HG02938 (cell line): Measurements from ENCODE around the gene SAMD4A.
A peak's percentile ranks its signal among the peaks of the same experiment; 100 is the strongest.

Source experiments
- ATAC-seq: cut with Tn5 transposase; IDR thresholded peaks from one replicate; pipeline ENCODE4 v1.9.1; 2021; ENCODE audit warnings: mild to moderate bottlenecking, moderate library complexity; ENCODE audit not compliant: unreplicated experiment

Gene SAMD4A

DNA sequence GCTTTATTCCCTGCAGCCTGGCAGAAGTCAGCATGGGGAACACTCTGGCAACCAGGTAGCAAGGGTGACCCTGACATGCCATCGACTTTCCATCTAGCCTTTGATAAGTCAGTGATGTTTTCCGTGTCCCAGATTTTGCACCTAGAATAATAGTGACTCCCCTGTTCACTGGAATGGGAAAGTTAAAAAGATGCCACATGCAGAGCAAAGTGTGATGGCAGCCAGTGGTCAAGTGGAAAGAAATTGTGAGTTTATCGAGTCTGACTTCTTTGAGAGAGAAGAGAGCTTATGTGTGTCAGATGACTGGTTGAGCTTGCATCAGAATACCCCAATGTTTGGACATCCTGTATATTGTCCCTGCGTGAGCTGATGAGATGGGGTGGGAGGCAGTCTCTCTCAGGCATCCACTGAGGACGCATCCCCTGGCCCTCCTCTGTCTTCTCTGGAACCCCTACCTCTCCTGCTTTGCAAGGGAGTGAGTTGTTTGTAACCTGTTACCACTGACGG lies 187.2 kb downstream of the SAMD4A start:
- no peak for ATAC-seq

DNA sequence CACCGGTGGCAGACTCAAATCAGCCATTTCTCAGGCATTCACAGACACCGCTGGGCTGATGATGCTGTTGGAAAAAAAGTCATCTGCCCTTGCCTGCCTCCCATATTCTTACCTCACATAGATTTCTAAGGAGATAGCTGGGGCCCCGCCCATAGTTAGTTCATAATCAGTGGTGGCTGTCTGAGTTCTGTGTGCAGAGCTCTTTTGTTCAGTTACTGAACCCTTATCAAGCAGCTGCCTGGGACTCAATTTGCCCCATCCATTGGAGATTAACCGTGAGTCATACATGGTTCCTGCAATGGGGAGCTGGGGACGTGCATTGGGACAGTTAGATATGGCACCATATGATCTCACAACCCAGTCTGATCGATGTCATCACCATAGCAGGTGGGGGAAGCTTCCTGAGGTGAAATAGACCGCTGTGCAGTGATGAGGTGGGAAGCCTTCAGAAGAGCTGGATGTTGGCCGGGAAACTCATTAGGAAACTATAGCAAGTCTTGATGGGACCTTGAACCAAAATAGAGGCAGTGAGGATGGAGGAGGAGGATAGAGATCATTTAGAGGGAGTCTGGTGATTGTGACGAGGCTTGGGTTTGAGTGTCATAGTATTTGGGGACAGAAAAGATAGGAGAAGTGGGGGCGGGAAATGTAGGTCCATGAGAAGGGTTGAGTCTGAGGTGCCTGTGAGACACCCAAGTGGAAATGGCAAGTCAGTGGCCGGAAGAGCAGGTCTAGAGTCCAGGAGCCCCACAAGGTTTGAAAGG lies 187.9 kb downstream of the SAMD4A start:
- ATAC-seq: no peak

DNA sequence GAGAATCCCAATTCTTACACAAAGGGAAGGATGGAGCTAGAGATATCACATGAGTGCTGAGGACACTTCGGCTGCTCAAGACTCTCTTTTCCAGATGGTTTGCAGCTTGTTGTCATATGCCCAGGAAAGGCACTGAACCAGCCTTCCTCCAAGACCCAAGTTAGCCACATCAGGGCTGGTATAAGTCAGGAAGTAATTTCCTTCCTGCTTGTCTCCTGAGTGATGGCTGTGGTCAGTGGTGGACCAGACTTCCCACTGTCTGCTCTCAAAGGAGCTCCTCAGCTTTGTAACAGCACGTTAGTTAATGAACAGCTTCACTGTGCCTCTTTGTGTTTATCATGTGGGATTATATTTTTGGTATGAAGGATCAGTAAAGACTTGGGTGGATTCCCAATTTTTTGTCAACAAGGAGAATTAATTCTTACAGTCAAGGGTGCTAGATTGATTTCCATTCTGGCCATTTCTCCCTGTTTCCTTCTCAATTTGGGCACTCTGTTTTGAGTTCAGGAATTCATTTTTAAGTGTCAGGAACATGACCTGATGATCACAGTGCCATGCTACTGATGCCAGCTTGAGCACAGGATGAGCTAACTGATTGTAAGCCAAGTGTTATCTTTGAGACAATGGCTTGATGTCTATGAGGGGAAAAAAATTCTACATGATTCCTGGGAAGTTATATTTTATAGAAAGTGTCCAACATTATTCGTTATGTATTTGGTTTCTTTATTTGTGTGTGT lies 189.9 kb downstream of the SAMD4A start:
- no peak for ATAC-seq

DNA sequence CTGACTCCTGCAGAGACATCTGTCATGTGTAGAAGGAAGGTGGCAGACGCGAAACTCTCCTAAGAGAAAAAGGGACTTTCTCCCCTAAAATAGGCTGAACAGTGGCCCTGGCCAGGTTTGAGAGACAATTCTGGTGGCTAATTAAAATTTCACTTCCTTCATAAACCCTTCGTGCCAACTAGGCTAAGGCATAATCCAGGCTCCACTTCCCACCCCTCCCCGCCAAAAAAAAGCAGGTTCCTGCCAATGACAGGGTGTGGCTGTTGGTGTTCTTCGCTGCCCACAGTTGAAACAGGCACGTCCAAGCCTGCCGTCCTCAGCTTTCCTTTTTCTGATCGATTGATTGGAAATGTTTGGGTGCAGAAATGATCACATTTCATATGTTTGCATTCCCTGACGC lies 191.1 kb downstream of the SAMD4A start:
- ATAC-seq: no peak

DNA sequence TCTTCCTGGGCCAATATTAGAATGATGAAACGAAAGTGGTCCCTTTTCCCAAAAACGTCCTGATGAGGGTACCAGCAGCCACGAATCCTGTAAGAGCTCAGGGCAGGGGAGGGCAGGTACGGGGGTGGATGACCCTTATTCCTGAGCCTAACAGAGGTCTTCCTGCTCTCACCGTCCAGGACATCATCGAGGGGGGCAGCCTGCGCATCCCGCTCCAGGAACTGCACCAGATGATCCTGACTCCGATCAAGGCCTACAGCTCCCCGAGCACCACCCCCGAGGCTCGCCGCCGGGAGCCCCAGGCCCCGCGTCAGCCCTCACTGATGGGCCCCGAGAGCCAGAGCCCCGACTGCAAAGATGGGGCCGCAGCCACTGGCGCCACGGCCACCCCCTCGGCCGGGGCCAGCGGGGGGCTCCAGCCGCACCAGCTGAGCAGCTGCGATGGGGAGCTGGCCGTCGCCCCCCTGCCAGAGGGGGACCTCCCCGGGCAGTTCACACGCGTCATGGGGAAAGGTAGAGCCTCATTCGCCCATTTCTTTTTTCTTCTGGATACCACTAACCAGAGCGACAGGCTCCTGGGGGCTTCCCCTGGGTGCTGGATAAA lies 193.2 kb downstream of the SAMD4A start:
- ATAC-seq: no peak

DNA sequence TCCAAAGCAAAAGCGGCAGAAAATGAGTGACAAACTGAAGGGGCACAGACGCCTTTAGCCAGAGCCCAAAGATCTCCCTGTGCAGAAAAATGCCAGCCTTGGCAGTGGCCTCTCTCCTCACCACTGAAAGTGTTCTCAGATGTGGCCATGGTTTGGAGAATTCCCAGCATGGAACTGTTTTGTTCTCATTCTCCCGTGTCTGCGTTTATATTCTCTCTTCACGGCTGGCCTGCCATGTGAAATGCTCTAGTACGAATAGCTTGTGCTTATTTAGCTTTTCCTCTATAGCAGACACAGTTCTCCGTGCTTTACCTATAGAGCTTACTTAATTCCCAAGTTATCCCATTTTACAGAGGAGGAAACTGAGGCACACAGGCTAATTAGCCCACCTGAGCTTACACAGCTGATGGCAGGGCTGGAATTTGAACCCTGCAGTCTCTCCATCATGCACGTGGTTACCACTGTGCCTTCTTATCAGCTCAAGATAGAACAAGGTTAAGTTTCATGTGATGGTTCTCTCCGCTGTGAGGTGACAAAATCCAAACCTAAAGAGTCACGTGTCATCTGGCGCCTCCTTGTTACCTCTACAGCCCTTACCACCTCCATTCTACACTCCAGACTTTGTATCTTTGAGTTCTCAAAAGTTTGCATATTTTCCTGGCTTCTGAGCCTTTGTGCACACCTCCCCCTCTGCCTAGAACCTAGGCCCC lies 194.1 kb downstream of the SAMD4A start:
- no peak for ATAC-seq

DNA sequence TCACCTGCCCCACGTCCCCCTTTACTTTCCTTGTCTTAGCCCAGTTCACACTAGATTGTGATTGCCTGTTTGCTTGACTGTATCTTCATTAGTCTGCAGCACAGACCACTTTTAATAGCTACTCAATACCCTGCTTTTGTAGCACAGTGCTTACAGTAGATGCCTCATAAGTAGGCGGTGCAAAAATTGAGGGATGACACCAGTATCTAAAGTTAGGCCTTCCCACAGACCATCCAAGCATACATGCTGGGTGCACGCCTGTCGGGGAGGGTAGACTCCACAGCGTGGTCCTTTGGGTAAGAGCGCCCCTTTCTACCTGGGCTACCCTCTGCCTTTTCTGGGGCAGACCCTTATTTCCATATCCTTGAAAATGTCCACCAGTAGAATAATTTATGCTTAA lies 194.9 kb downstream of the SAMD4A start:
- ATAC-seq: no peak

DNA sequence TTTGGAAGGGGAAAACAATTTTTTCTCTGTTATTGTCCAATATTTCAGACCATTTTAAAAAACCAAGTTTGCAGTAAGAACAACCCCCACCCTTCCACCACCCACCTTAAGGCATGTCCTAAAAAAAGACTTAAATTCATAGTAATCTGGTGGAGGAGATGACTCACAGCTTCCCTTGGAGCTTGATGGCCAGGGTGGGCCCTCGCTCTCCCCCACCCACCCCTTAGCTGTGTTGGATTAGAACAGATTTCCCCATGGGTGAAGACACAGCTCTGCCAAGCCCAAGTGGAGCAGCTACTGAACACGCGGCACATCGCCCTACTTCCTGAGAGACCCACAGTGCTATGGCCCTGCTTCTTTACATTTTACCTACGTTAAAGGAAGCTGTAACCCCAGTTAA lies 195.4 kb downstream of the SAMD4A start:
- no peak for ATAC-seq

DNA sequence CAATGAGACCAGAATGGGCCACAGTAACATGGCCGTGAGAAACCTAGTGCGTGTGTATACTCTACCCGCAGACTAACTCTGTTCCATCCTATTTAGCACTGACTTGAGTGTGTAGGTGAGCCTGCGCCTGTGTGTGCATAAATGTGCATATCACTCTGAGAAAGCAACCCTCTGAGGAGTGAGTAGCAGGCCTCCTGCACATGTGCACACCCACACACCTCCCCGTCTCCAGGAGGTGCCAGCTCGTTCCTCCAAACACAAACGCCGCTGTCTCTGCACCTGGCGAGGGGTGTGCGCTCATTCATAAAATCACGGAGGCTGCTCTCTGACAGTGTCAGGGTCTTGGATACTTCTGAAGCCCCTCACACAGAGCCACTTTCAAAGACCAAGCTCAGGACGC lies 196.8 kb downstream of the SAMD4A start:
- no peak for ATAC-seq

DNA sequence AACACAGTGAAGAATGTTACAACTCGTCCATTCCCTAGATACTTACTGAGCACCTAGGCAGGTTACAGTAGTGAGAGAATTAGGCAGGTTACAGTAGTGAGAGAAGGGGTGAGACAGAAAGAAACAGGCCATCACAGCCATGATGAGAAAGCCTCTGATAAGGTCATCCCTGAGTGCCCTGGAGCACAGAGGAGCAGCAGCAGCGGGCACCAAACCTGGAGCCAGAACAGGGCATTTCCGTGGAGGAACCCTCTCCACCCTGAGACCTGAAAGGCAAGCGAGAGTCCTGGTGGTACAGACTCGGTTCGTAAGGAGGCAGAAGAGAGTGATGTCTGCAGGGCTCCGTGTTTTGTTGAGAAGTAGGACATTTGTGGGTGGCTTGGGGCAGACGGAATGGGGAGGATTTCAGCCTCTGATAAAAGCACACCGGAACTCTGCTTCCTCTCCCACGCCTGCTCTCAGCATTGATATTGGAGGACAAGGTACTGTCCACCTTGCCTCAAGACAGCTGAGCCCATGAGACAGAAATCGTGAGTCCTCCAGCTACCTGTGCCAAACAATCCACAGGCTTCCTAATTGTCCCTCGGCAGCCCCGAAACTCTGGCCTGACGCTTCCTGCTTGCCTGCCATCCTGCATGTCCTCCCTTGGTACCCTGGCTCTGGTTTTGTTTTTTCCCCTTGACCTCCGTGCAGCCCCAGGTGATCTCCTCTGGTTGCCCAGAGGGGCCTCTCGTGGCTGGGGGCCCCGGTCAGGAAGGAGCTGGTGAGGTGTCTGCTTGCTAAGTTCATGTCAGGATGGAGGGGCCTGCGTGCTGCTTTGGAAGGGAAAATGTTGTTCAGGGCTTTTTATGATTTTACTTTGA lies 199.6 kb downstream of the SAMD4A start:
- no peak for ATAC-seq

DNA sequence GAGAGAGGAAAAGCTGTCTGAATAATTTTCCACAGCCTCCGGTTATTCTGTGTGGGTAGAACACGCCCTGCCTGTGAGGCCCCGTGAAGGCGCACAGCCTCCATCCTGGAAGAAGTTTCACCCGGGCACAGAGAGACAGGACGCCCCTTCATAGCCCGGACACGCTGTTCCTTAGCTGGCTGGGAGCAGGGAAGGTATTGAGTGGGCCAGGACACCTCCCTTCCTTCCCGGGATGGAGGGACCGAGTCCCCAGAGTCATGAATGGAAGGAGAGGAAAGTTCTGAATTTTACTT lies 200.2 kb downstream of the SAMD4A start:
- ATAC-seq: no peak

DNA sequence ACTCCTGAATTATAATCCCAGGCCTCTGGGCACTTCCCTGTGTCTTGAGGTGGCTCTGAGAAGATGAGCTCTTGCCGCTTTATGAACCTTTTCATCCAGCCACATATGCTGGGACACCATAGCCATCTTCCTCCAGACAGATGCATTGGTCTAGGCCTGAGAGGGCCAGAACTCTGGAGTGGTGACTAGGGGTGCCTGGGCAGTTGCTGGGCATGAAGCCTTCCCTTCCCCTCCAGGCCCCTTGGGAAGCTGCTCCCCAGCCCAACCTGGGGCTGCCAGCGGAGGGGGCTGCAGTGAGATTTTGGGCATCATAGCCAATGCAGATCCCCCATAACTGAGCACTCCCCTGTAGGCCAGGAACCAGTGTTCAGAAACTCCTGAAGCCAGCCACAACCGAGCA lies 200.5 kb downstream of the SAMD4A start:
- ATAC-seq: no peak

DNA sequence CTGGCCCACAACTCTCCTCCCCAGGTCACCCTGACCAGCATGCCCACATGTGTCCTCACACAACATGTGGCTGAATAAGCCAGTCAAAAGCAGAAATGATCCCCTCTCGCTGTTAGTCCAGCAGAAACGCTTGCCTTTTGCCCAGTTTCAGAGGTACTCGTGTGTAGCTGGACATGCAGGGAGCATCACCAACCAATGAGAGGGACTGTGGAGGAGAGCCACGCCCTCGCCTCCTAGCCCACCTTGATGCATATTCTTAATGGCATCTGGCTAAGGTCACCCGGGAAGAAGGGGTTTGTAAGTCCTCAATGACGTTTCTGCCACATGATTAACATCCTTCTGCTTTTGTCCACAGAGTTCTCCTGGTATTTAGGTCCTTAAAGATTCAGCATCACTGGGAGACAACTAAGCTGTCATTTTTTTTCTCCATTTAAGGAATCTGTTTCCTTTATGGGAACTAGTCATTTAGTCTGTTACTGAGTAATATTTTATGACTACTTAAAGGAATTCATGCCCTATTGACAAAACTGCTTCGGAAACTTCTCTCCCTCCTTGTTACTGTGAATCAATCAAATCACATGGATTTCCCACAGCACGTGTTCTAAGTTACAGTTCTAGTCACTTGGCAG lies 201.7 kb downstream of the SAMD4A start:
- no peak for ATAC-seq

DNA sequence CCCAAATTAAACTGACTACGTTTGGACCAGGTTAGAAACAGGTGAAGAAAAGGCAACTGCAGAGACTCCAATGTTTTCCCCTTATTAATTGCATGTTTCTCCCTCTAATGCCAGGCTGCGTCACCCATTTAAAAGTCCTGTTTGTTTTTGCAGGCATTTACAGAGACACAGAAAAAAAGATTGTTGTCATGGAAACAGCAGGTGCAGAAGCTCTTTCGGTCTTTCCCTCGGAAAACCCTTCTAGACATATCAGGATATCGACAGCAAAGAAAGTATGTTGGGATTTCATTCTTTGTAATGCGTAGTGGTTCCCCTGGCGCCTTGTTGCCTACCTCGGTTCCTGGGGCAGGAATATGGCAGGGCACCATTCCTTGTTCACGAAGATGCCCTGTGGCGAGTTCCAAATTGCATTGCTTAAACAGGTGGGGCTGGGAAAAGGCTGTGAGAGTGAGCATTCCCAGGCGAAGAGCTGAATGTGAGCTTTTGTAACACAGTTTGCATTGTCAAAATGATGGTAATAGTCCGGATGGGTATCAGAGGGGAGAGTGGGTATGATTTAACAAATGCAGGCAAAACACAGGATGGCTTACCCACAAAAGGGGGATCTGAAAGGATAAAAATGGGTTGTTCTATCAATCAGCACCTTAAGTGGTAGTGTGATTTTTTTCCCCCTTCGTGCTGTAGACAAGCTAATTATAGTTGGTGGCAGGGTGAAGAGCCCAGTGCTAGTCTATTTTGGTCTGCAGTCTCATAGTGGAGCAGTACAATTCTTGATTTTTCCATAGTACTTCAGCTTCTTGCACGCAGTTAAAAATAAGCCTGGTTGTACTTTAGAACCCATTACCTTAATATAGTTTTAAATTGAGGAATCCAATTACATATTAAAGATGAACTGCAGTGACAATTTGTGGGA lies 203.3 kb downstream of the SAMD4A start:
- no peak for ATAC-seq

DNA sequence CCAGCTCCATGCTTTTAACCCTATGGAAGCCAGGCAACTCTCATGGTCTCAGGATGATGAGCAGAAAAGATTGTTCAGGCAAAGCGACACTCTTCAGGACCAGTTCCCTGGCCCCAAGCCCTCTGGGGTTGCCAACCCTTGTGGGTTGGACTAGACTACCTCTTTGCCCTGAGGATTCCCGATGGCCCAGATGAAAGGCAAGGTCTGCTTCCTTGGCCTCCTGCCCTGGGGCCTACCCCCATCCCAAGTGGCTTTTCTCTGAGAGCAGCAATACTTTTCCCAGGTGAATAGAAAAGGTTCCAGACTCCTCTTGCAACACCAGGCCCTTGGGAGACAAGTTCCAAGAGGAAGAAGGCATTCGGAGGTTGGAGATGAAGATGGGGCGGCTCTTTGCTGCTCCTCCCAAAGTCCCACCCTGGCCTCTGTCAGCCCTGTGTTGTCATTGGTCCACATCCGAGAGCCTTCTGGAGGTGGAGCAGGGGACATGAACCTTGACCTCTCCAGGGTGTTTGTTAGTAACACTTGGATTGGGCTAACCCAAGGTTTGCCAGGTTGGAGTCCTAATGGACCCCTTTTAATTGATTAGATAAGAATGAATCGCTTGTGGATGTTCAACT lies 204.6 kb downstream of the SAMD4A start:
- ATAC-seq: no peak

DNA sequence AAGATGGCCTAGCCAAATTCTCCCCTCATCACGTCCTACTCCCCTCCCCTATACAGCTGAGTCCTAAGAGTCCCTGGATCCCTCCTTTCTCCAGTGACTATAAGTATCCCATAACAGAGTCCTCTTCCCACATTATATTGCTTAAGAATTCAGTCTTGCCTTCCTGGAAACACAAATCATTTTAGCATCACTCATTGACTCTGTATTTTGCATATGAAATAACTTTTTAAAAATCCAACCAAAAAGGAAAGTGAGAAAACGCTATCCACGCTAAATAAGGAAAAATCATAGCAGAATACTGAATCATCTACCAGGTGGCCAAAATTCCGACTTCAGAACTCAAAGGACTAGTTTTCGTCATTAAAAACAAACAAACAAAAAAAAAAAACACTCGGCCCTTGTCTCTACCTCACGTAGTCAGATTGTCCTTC lies 205.5 kb downstream of the SAMD4A start:
- no peak for ATAC-seq

DNA sequence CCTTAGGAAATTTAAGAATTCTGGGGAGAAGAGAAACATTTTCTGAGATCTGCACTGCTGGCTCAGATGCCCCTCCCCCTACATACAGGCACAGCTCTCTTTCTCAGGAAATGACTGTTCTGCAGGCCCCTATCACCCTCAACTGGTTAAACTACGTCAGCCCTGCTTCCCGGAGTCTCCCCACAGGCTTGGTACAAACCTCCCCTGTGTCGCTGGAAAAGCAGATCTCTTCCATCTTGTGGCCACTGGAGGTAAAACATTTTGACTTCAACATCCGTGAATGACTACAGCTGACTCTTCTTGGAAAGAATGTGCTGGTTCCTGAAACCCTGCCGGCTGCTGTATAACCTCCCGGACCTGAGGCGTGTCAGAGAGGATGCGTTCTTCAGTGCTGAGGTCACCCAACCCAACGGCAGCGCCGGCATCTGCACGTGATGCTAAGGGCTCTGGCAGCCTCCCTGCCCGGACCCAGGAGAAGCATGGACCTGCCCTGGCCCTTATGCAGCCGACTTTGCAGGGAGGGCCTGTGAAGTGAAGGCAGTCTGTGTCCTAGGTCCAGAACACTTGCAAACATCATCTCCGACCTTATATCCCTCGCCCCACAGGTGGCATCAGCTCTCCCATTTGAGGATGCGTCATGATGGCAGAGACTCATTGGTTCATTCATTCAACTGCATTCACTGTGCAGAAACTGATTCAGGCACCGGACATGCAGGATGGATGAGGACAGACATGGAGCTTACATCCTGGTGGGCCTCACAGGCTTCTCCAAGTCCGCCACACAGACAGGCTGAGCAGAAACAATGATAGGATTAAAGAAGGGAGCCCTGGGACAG lies 206.5 kb downstream of the SAMD4A start:
- ATAC-seq: peak; percentile 50

DNA sequence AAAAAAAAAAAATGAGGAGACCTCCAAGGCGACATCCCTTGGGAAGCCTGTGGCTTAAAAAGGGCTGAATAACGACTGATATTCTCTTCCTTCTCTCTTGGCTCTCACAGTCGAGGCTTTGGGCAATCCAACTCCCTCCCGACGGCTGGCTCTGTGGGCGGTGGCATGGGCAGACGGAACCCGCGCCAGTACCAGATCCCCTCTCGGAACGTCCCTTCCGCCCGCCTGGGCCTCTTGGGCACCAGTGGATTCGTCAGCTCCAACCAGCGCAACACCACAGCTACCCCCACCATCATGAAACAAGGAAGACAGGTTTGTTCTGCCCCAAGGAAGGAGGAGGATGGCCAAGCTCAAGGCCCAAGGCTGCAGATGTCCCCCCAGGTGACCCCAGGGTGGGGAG lies 207.9 kb downstream of the SAMD4A start:
- ATAC-seq: no peak
